HepG2 (cell line): ENCODE measurements around the gene KCNIP3. TPM values are rescaled to one million over a fixed set of nuclear protein-coding genes. Genes with fewer than 3 reads are reported as not detected.

Source experiments
- ATAC-seq: fragments of 200-7000 bp; cut with Tn5 transposase; 3 replicates; pipeline ENCODE4 v1.9.1; 2020; ENCODE audit warnings: mild to moderate bottlenecking, moderate library complexity
- BruUV-seq: library from RNA; stranded (reverse); fragments of 400-500 nt; replicated peaks from 2 replicates; lab custom pipeline; 2021; lab: Mats Ljungman, UMichigan
- CTCF ChIA-PET: fragments of 300-600 bp; formaldehyde crosslinking; extraction: SDS; loops from one replicate; lab custom pipeline; 2021; ENCODE audit warnings: low total read pairs, inconsistent platforms, low intra/inter-chr PET ratio; lab: Yijun Ruan, JAX
- POLR2A ChIA-PET: fragments of 350-600 bp; sonication (Branson Sonifier 250); formaldehyde crosslinking; loops from one replicate; lab custom pipeline; 2020; ENCODE audit warnings: antibody characterized with exemption, inconsistent platforms; lab: Yijun Ruan, JAX
- DNase-seq: peaks from one replicate; pipeline ENCODE4 v3.0.0-alpha.2; 2015; ENCODE audit warnings: low spot score
- FAIRE-seq: peaks from 3 replicates; lab custom pipeline; 2011; peaks lifted over from hg19 to GRCh38; lab: Jason Lieb, UNC
- H2AFZ ChIP-seq: one replicate; pipeline ENCODE4 v1.6.1; 2011; ENCODE audit warnings: low read length, inconsistent platforms
- H3K27ac ChIP-seq: fragments of 300-600 bp; 3 replicates; pipeline ENCODE4 v1.8.0; 2011; ENCODE audit warnings: mixed run types, mild to moderate bottlenecking, mixed read lengths, low read length, inconsistent platforms; ENCODE audit not compliant: insufficient read depth; ENCODE audit errors: extremely low read length
- H3K27me3 ChIP-seq, 2 experiments: fragments of 200-600 bp in 1 of 2; 2 replicates in 1 of 2; 3 replicates in 1 of 2; pipeline versions ENCODE4 v1.6.0 to v1.8.0; 2011; ENCODE audit warnings: low read length in 2 of 2, mild to moderate bottlenecking in 2 of 2, moderate library complexity in 2 of 2, inconsistent platforms in 1 of 2; ENCODE audit not compliant: insufficient read depth in 2 of 2, control insufficient read depth in 1 of 2
- H3K36me3 ChIP-seq, 2 experiments: fragments of 200-600 bp in 1 of 2; replicated peaks in 1 of 2; 2 replicates in 1 of 2; 3 replicates in 1 of 2; pipeline versions ENCODE4 v1.5.1 to v1.8.0; 2011; ENCODE audit warnings: low read length in 2 of 2, inconsistent platforms in 1 of 2; ENCODE audit not compliant: insufficient read depth in 2 of 2, control insufficient read depth in 1 of 2
- H3K4me1 ChIP-seq: 2 replicates; pipeline ENCODE4 v1.5.1; 2012; ENCODE audit warnings: low read length, inconsistent platforms; ENCODE audit not compliant: insufficient read depth
- H3K4me2 ChIP-seq: 2 replicates; pipeline ENCODE4 v1.6.0; 2011; ENCODE audit warnings: low read depth, low read length, inconsistent platforms
- H3K4me3 ChIP-seq, 3 experiments: fragments of 200-600 bp in 1 of 3; sonication (generic), shearing (Covaris generic) in 1 of 3; replicated peaks in 1 of 3; 2 replicates each; pipeline ENCODE4 v1.5.1; 2011 to 2016; ENCODE audit warnings: low read length in 3 of 3, inconsistent platforms in 2 of 3, low read depth in 2 of 3, mild to moderate bottlenecking in 2 of 3, control low read depth in 1 of 3, mixed read lengths in 1 of 3; ENCODE audit not compliant: insufficient read depth in 1 of 3
- H3K79me2 ChIP-seq: one replicate; pipeline ENCODE4 v1.6.1; 2011; ENCODE audit warnings: low read length, inconsistent platforms; ENCODE audit not compliant: insufficient read depth
- H3K9ac ChIP-seq: 2 replicates; pipeline ENCODE4 v1.6.0; 2011; ENCODE audit warnings: mild to moderate bottlenecking, low read depth, low read length, inconsistent platforms; ENCODE audit not compliant: insufficient read depth
- H3K9me3 ChIP-seq: 2 replicates; pipeline ENCODE4 v1.5.1; 2012; ENCODE audit warnings: mild to moderate bottlenecking, low read length
- H4K20me1 ChIP-seq: 2 replicates; pipeline ENCODE4 v1.6.0; 2011; ENCODE audit warnings: inconsistent platforms, mild to moderate bottlenecking, low read length, moderate library complexity; ENCODE audit not compliant: insufficient read depth
- ARNT ChIP-seq: fragments of 450-650 bp; IDR thresholded peaks from 2 replicates; pipeline ENCODE4 v1.6.1; 2017
- HNRNPUL1 ChIP-seq: fragments of 200-400 bp; formaldehyde crosslinking; IDR thresholded peaks from 2 replicates; pipeline ENCODE4 v1.6.1; 2017; ENCODE audit warnings: low read depth, mild to moderate bottlenecking, low read length, moderate library complexity
- IRF2 ChIP-seq: IDR thresholded peaks from 2 replicates; pipeline ENCODE4 v1.6.1; 2018; ENCODE audit warnings: missing genetic modification reagents, missing compliant biosample characterization
- MLXIP ChIP-seq: sonication (generic); formaldehyde crosslinking; IDR thresholded peaks from 2 replicates; pipeline ENCODE4 v1.9.0; 2021; ENCODE audit warnings: missing genetic modification reagents, borderline replicate concordance
- PRDM4 ChIP-seq: sonication (generic); formaldehyde crosslinking; IDR thresholded peaks from 2 replicates; pipeline ENCODE4 v1.9.0; 2021; ENCODE audit warnings: missing genetic modification reagents, borderline replicate concordance
- SMC3 ChIP-seq: IDR thresholded peaks from 2 replicates; pipeline ENCODE4 v1.6.1; 2011; ENCODE audit warnings: low read length, improper control_type of control experiment
- TARDBP ChIP-seq: sonication (generic); formaldehyde crosslinking; IDR thresholded peaks from 2 replicates; pipeline ENCODE4 v1.8.0; 2022; ENCODE audit warnings: mild to moderate bottlenecking, missing genetic modification reagents
- ZBTB7B ChIP-seq: sonication (generic); formaldehyde crosslinking; IDR thresholded peaks from 2 replicates; pipeline ENCODE4 v1.4.0; 2020; ENCODE audit warnings: missing genetic modification reagents
- ZNF235 ChIP-seq: sonication (generic); formaldehyde crosslinking; IDR thresholded peaks from 2 replicates; pipeline ENCODE4 v1.8.1; 2023; ENCODE audit warnings: mild to moderate bottlenecking, missing genetic modification reagents, borderline replicate concordance
- ZNF383 ChIP-seq: sonication (generic); formaldehyde crosslinking; IDR thresholded peaks from 2 replicates; pipeline ENCODE4 v1.4.0; 2020; ENCODE audit warnings: missing genetic modification reagents, mild to moderate bottlenecking, borderline replicate concordance
- WGBS: methylation state at CpG from one replicate; pipeline ENCODE4 v1.1.6; 2017; ENCODE audit warnings: low lambda C conversion rate; 5-methylcytosine and 5-hydroxymethylcytosine counted together
- in situ Hi-C: cut with HindIII; loops from 2 replicates; pipeline ENCODE4 v1.10.0; 2017; ENCODE audit warnings: low pct_unique_long_range_greater_than_20kb; ENCODE audit not compliant: extremely low pct_ligation_motif_present
- intact Hi-C: fragments of 100-400 bp; cut with micrococcal nuclease; formaldehyde crosslinking; loops from one replicate; pipeline ENCODE4 v1.10.0; 2022; ENCODE audit not compliant: unreplicated experiment
- polyA plus RNA-seq, 8 experiments: library from polyadenylated mRNA; depleted of rRNA in 3 of 8; stranded (reverse) in 7 of 8; unstranded in 1 of 8; fragments of >200 nt; fragmentation: Illumina TruSeq in 4 of 8; extraction: Trizol in 4 of 8; gene quantifications; 2 replicates each; pipeline versions ENCODE4 v1.2.1 to v1.2.3, GENCODE V29; 2011 to 2016; ENCODE audit warnings: low read depth in 4 of 8, missing spikeins in 1 of 8, mixed read lengths in 1 of 8; ENCODE audit not compliant: insufficient read depth in 1 of 8
- total RNA-seq, 5 experiments: library from RNA; depleted of rRNA; stranded (reverse); fragments of >200 nt; fragmentation: Illumina TruSeq; extraction: Trizol; gene quantifications; 2 replicates each; pipeline ENCODE4 v1.2.3, GENCODE V29; 2016; ENCODE audit warnings: low read depth in 1 of 5

Gene KCNIP3
- total and polyA plus RNA-seq, 2 of the 13 experiments (the other 11 are each of a cell fraction or from before 2014, with no cell fraction given), result not detected

GRCh38 chr2:95292623-95293260 is 4.4 kb upstream of the KCNIP3 start:
- TF ChIP-seq ZNF235 (CRISPR knock-in tag), result no peak
- TF ChIP-seq IRF2, result no peak
- no peak for TF ChIP-seq PRDM4
- no peak for TF ChIP-seq MLXIP (CRISPR knock-in tag)
- TF ChIP-seq SMC3, result no peak
- no peak for TF ChIP-seq HNRNPUL1
- no peak for TF ChIP-seq TARDBP (CRISPR knock-in tag)
- TF ChIP-seq ARNT, result no peak
- no peak for TF ChIP-seq ZNF383
- no peak for TF ChIP-seq ZBTB7B (CRISPR knock-in tag)
- 25% methylated on average over 9 of the region's 9 CpGs for WGBS
- POLR2A ChIA-PET, result no interaction called here
- no peak overlapping the region for H3K4me2 ChIP-seq
- no peak overlapping the region for H3K4me3 ChIP-seq
- no peak overlapping the region for H2AFZ ChIP-seq
- peaks cover 2 to 47% of the 10 kb centered on the region in 2 experiments; a peak in 3 of 5 replicates for H3K27me3 ChIP-seq
- H3K79me2 ChIP-seq, result no peaks in the 10 kb centered on the region
- in situ Hi-C loops, result no loop called here
- no peaks in the 10 kb centered on the region; the same call in 1 of the 2 replicates for H4K20me1 ChIP-seq
- DNase-seq, result no peak
- no peak; the same call in 2 of the 3 replicates for ATAC-seq
- BruUV-seq, result no TSS peak
- H3K9ac ChIP-seq, result no peak overlapping the region
- CTCF ChIA-PET, result no interaction called here
- no peak overlapping the region for H3K27ac ChIP-seq
- H3K36me3 ChIP-seq, result no peaks in the 10 kb centered on the region
- H3K4me1 ChIP-seq, result no peaks in the 10 kb centered on the region
- FAIRE-seq, result no peak
- intact Hi-C loops, result no loop called here
- H3K9me3 ChIP-seq, result 0 out of 2 replicates have a peak, but pooled peaks cover 3% of the 10 kb centered on the region
